Measurements from ENCODE around the gene HSD17B4.
"Not testable (repeated sequence)": the region's sequence is repeated elsewhere in the genome, so short reads cannot be mapped to it uniquely, and the experiment has no call there.

HSD17B4 gene

DNA sequence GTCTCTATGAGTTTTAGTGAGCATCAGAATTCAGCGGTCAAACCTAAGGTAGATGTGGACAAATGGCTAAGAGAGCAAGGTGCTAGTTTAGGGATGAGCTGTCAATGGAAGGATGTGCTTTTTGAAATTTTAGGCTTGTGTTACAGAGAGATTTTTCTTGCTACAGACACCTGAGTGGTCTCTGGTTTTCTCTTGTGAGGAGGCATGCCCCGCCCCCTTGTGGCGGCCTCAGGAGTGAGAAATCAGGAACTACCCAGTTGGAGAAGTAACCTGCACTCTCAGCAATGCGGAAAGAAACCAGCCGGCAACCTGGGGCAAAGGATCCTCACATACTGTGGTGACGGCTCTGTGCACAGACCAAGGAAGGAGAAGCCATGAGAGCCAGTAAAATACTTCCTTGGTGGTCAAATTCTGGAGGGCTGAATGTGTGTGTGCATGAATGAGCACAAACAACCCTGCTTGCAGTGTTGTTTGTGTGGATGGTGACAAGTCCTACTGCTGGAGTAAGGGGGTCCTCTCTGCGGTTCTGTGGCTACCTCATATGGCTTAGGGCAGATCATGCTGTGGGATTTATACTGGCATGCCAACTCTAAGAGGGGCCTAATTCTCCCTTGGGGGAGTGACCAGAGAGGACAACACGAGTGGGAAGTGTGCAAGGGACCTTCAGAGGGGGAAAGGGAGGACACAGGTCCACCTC, 16.7 kb upstream of the HSD17B4 start:
- TF ChIP-seq, protein P1, sequence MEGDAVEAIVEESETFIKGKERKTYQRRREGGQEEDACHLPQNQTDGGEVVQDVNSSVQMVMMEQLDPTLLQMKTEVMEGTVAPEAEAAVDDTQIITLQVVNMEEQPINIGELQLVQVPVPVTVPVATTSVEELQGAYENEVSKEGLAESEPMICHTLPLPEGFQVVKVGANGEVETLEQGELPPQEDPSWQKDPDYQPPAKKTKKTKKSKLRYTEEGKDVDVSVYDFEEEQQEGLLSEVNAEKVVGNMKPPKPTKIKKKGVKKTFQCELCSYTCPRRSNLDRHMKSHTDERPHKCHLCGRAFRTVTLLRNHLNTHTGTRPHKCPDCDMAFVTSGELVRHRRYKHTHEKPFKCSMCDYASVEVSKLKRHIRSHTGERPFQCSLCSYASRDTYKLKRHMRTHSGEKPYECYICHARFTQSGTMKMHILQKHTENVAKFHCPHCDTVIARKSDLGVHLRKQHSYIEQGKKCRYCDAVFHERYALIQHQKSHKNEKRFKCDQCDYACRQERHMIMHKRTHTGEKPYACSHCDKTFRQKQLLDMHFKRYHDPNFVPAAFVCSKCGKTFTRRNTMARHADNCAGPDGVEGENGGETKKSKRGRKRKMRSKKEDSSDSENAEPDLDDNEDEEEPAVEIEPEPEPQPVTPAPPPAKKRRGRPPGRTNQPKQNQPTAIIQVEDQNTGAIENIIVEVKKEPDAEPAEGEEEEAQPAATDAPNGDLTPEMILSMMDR (IDR thresholded peaks at IDR 0.05), result peak; percentile 72
- Histone ChIP-seq H3K9me3 (no peaks in the 10 kb centered on the region), H3K4me3 (ENCODE audit: low read depth in 1 of 2, low read length in 1 of 2) (no peak overlapping the region), H3K36me3 (no peaks in the 10 kb centered on the region), H3K27ac (peak overlapping the region; percentile 40), H3K27me3 (no peaks in the 10 kb centered on the region), H3K4me1 (ENCODE audit: control insufficient read depth in 1 of 2, insufficient read depth in 1 of 2, low read depth in 1 of 2, low read length in 1 of 2) (peaks cover 0 to 23% of the 10 kb centered on the region in 2 experiments)

DNA sequence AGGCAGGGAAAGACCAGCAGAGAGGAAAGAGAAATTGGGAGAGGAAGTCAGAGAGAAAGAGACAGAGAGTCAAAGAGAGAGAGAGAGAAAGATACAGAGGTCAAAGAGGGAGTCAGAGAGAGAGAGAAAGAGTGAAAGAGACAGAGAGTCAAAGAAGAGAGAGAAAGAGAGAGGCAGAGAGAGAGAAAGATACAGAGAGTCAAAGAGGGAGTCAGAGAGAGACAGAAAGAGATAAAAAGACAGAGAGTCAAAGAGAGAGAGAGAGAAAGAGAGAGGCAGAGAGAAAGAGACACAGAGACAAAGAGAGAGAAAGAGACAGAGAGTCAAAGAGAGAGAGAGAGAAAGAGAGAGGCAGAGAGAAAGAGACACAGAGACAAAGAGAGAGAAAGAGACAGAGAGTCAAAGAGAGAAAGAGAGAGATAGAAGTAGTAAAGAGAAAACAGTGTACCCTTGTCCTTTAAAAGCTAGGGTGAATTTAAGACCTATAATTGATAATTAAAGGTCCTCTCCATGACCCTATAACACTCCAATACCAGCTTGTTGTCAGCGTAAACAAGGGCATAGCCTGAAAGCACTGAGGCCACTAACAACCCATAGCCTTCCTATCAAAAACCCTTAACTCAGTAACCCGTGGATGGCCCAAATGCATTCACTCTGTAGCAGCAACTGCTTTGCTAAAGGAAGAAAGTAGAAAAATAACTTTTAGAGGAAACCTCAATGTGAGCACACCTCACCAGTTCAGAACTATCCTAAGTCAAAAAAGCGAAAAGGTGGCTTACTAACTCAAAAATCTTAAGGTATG, 14.3 kb upstream of the HSD17B4 start:
- H3K9me3 ChIP-seq; H3K27me3 ChIP-seq; H3K4me3 ChIP-seq (ENCODE audit: low read depth in 1 of 2, low read length in 1 of 2); H3K36me3 ChIP-seq: not testable (repeated sequence)
- Histone ChIP-seq H3K4me1 (ENCODE audit: control insufficient read depth in 1 of 2, insufficient read depth in 1 of 2, low read depth in 1 of 2, low read length in 1 of 2) (peaks cover 0 to 28% of the 10 kb centered on the region in 2 experiments), H3K27ac (peak overlapping the region; percentile 14)

DNA sequence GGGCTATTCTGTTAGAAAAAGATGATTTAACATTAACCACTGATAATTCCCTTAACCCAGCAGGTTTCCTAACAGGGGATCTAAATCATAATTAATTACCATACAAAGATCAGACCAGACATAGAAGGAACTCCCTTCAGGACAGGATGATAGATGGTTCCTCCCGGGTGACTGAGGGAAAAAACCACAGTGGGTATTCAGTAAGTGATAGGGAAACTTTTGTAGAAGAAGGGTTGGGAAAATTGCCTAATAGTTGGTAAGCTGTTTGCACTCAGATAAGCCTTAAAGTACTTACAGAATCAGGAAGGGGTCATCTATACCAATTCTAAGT, 13.7 kb upstream of the HSD17B4 start:
- not testable (repeated sequence) for H3K27me3 ChIP-seq, H3K36me3 ChIP-seq, H3K9me3 ChIP-seq
- Histone ChIP-seq H3K27ac (peak overlapping the region; percentile 14), H3K4me1 (ENCODE audit: control insufficient read depth in 1 of 2, insufficient read depth in 1 of 2, low read depth in 1 of 2, low read length in 1 of 2) (peaks cover 0 to 28% of the 10 kb centered on the region in 2 experiments), H3K4me3 (ENCODE audit: low read depth in 1 of 2, low read length in 1 of 2) (peak overlapping the region in 1 of 2 experiments; percentile 30)

DNA sequence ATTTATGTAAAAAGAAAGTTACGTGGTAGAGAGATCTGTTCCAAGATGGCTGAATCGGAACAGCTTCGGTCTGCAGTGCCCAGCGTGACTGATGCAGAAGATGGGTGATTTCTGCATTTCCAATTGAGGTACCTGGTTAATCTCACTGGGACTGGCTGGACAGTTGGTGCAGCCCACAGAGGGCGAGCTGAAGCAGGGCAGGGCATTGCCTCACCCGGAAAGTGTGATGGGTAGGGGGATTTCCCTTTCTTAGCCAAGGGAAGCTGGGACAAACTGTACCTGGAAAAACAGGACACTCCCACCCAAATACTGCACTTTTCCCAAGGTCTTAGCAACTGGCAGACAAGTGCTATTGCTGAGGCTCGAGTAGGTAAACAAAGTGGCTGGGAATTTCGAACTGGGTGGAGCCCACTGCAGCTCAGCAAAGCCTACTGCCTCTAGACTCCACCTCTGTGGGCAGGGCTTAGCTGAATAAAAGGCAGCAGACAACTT, 13.1 kb upstream of the HSD17B4 start:
- Histone ChIP-seq H3K4me1 (ENCODE audit: control insufficient read depth in 1 of 2, insufficient read depth in 1 of 2, low read depth in 1 of 2, low read length in 1 of 2) (peaks cover 0 to 28% of the 10 kb centered on the region in 2 experiments), H3K27me3 (no peaks in the 10 kb centered on the region), H3K27ac (peak overlapping the region; percentile 14), H3K36me3 (no peaks in the 10 kb centered on the region), H3K4me3 (ENCODE audit: low read depth in 1 of 2, low read length in 1 of 2) (peak overlapping the region in 1 of 2 experiments; percentile 30), H3K9me3 (no peaks in the 10 kb centered on the region)
- TF ChIP-seq, protein P1 (IDR thresholded peaks at IDR 0.05), result no peak

DNA sequence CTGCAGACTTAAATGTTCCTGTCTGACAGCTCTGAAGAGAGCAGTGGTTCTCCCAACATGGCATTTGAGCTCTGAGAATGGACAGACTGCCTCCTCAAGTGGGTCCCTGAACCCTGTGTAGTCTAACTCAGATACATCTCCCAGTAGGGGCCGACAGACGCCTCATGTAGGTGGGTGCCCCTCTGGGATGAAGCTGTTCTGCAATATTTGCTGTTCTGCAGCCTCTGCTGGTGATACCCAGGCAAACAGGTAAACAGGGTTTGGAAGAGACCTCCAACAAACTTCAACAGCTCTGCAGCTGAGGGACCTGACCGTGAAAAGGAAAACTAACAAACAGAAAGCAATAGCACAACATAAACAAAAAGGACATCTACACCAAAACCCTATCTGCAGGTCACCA, 12.7 kb upstream of the HSD17B4 start:
- H3K4me1 ChIP-seq (ENCODE audit: control insufficient read depth in 1 of 2, insufficient read depth in 1 of 2, low read depth in 1 of 2, low read length in 1 of 2), result peaks cover 0 to 28% of the 10 kb centered on the region in 2 experiments
- not testable (repeated sequence) for H3K9me3 ChIP-seq; H3K27ac ChIP-seq; H3K27me3 ChIP-seq; H3K36me3 ChIP-seq; H3K4me3 ChIP-seq (ENCODE audit: low read depth in 1 of 2, low read length in 1 of 2)

DNA sequence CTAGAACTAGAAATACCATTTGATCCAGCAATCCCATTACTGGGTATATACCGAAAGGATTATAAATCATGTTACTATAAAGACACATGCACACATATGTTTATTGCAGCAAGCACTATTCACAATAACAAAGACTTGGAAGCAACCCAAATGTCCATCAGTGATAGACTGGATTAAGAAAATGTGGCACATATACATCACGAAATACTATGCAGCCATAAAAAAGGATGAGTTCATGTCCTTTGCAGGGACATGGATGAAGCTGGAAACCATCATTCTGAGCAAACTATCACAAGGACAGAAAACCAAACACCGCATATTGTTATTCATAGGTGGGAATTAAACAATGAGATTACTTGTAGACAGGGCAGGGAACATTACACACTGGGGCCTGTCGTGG, 7.7 kb upstream of the HSD17B4 start:
- H3K36me3 ChIP-seq; H3K27ac ChIP-seq; H3K9me3 ChIP-seq; H3K4me1 ChIP-seq (ENCODE audit: control insufficient read depth in 1 of 2, insufficient read depth in 1 of 2, low read depth in 1 of 2, low read length in 1 of 2); H3K27me3 ChIP-seq; H3K4me3 ChIP-seq (ENCODE audit: low read depth in 1 of 2, low read length in 1 of 2): not testable (repeated sequence)

DNA sequence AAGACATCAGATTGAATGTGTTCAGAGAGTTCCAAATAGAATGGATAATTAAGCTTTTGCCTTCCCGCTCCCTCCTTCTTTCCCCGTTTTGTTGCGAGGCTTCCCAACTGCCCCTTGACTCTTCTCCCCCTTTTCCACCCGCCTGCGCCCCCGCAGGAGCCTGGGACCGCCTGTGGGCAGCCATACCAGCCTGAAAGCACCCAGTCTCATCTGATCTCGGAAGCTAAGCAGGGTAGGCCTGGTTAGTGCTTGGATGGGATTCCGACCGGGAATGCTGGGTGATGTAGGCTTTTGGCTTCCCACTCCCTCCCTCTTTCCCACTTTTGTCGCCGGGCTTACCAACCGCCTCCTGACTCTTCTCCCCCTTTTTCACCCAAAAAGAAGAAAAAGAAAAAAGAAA, 6.8 kb upstream of the HSD17B4 start:
- Histone ChIP-seq H3K36me3 (no peaks in the 10 kb centered on the region), H3K27me3 (no peaks in the 10 kb centered on the region), H3K4me3 (ENCODE audit: low read depth in 1 of 2, low read length in 1 of 2) (no peak overlapping the region), H3K9me3 (no peaks in the 10 kb centered on the region), H3K4me1 (ENCODE audit: control insufficient read depth in 1 of 2, insufficient read depth in 1 of 2, low read depth in 1 of 2, low read length in 1 of 2) (peaks cover 0 to 5% of the 10 kb centered on the region in 2 experiments), H3K27ac (no peak overlapping the region)
- TF ChIP-seq, protein P1 (IDR thresholded peaks at IDR 0.05), result no peak
